GM18868 (cell line): Measurements from ENCODE around the gene COL17A1.

Experiments
- ATAC-seq: cut with Tn5 transposase; IDR thresholded peaks from one replicate; pipeline ENCODE4 v1.9.1; 2021; ENCODE audit warnings: mild to moderate bottlenecking, moderate library complexity; ENCODE audit not compliant: unreplicated experiment

COL17A1 gene

GRCh38 chr10:103995134-103995533 lies 90.5 kb downstream of the COL17A1 start:
- no peak for ATAC-seq

DNA sequence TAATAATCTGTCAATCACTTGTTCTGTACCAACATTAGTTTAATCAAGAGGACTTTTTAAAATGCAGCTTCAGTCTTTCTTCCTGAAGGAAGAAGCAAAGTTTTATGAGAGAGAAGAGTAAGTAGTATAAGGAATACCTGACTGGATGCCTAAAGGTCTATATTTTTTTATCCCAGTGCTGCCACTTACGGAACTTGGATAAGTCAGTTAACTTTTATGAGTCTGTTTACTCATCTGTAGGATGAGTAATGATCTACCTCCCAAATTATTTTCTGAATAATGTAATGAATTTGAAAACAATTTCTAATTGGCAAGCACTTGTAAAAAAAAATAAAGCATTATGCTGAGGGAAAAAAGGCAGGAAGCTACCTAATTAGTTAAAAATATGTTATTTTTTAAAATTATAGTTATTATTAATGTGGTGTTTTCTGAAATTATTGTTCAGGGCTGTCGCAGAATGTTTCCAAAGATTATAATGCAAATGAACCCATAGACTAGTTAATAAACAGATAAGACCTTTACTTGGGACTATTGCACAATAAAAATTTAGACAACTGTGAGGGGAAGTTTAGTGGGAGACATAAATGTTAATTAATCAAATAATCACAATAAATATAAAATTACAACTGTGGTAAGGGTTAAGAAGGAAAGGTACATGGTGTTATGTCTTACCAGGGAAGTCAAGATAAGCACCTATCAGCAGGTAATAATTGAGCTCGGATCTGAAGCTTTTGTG lies 94.1 kb downstream of the COL17A1 start:
- no peak for ATAC-seq

DNA sequence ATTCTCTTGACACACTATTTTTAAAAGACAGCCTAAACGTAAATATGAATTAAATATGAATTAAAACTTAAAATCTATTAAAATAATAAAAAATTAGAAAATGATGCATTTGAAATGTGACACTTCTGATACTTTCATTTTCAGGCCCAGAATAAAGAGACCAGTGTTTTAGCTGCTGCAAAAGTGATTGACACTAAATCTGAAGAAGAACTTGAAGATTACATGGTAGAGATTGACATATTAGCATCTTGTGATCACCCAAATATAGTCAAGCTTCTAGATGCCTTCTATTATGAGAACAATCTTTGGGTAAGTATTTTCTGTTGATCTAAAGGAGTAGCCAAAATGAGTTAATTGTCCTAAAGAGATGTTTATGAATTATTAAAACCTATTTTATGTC lies 95.1 kb downstream of the COL17A1 start:
- ATAC-seq = peak; percentile 42

DNA sequence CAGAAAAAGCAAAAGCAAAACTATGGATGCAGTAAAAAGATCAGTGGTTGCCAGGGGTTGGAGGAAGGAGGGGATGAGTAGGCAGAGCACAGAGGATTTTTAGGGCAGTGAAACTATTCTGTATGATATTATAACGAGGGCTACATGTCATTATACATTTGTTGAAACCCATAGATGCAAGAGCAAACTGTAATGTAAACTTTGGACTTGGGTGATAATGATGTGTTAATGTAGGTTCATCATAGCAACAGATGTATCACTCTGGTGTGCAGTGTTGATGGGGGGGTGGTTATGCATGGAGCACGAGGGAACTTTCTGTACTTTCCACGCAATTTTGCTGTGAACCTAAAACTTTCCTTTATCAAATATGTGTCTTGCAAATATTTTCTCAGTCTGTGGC lies 95.6 kb downstream of the COL17A1 start:
- peak; percentile 53 for ATAC-seq

DNA sequence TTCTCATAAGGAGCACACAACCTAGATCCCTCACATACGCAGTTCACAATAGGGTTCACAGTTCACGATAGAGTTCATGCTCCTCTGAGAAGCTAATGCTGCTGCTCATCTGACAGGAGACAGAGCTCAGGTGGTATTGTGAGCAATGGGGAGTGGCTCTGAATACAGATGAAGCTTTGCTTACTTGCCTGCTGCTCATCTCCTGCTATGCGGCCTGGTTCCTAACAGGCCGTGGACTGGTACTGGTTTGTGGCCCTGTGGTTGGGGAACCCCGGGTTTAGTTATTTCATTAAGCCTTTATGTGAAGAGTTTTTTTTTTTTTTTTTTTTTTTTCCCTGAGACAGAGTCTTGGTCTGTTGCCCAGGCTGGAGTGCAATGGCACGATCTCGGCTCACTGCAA lies 99.3 kb downstream of the COL17A1 start:
- ATAC-seq = peak; percentile 58

DNA sequence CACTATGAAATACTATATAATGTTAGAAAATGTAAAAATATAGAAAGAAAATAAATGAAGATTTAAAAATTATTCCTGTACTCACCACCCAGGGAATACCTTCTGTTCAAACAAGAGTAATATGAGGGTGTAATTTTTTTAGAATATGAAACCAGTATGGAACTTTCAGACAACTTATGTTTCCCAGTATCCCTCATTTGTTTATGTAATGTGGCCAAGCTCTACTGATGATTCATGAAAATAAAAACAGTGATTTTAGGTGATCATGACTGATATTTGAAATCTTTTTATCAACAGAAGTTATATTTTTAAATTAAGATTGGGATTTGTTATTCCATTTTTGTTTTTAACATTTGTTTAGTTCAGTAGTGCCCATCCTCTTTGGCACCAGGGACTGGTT lies 100.0 kb downstream of the COL17A1 start:
- ATAC-seq = no peak

DNA sequence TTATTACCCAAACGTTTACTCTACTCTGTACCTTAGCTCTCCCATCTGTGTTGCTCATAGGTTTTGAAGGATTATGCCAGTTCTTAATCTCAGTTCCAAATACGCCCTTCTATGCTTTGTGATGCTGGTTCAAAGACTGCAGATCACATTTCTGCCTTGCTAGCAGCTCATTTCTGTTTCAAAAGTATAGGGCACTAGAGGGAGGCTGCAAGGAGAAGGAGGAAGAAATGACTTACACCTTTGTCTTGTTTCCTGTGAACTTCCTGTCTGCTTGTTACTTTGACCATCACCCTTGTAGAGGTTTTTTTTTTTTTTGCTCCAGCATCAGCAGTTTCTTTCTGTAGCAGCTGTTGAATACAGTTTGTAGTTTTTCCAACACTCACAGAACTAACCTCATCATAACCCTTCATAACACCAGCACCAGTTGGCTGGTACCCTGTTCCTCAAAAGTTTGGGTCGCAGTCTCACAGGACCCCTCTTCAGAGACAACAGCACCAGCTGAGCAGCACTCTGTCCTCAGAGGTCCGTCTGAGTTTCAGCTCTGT lies 102.2 kb downstream of the COL17A1 start:
- ATAC-seq = peak; percentile 74

DNA sequence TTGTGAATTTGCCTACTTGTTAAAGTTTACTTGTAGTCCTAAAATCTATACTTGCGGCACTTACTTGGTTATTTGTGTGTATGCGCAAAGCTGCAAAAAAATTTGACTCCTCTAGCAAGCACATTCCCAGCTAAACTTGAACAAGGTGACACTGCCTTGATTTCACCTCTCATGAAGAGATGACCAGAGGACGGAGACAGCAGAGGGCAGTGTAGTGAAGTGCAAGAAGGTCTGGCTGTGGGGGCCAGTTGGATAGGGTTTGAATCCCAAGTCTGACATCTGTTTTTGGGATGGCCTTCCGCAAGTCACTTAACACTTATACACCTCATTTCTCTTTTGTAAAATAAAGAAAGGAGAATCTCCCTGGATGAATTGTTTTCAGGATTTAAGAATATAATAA lies 103.0 kb downstream of the COL17A1 start:
- no peak for ATAC-seq
